WTC11 (cell line): Measurements from ENCODE around the gene GPR68. TPM values are rescaled to one million over a fixed set of nuclear protein-coding genes. Genes with fewer than 3 reads are reported as not detected.

Source experiments
- ATAC-seq: fragments of 200-7000 bp; cut with Tn5 transposase; 2 replicates; pipeline ENCODE4 v1.10.0; 2021; ENCODE audit warnings: mild to moderate bottlenecking, moderate library complexity
- CTCF ChIA-PET: fragments of 300-600 bp; sonication (Branson Sonifier 250); formaldehyde crosslinking; loops from one replicate; lab custom pipeline; 2021; ENCODE audit warnings: antibody characterized with exemption; lab: Charles Lee
- POLR2A ChIA-PET: fragments of 350-600 bp; sonication (Branson Sonifier 250); formaldehyde crosslinking; loops from one replicate; lab custom pipeline; 2021; ENCODE audit warnings: antibody characterized with exemption; lab: Charles Lee
- DNase-seq: peaks from one replicate; pipeline ENCODE4 v3.0.0; 2021; ENCODE audit warnings: low spot score
- H3K27ac Mint-ChIP-seq: 2 replicates; pipeline ENCODE4 v1.8.0; 2021; ENCODE audit warnings: mixed read lengths
- H3K27me3 Mint-ChIP-seq: 2 replicates; pipeline ENCODE4 v1.8.0; 2021; ENCODE audit warnings: low read depth, mild to moderate bottlenecking, moderate library complexity, mixed read lengths
- H3K36me3 Mint-ChIP-seq: 2 replicates; pipeline ENCODE4 v1.8.0; 2021; ENCODE audit warnings: mixed read lengths
- H3K4me1 Mint-ChIP-seq: 2 replicates; pipeline ENCODE4 v1.8.0; 2022; ENCODE audit warnings: mixed read lengths
- H3K4me3 Mint-ChIP-seq: 2 replicates; pipeline ENCODE4 v1.8.0; 2021; ENCODE audit warnings: mild to moderate bottlenecking, moderate library complexity, mixed read lengths
- H3K9me3 Mint-ChIP-seq: 2 replicates; pipeline ENCODE4 v1.8.0; 2021; ENCODE audit warnings: mixed read lengths
- CREM ChIP-seq: sonication (generic); formaldehyde crosslinking; IDR thresholded peaks from 2 replicates; pipeline ENCODE4 v1.8.1; 2022; ENCODE audit warnings: mild to moderate bottlenecking, missing genetic modification reagents, moderate library complexity
- FOXP1 ChIP-seq: sonication (generic); formaldehyde crosslinking; IDR thresholded peaks from 2 replicates; pipeline ENCODE4 v1.8.0; 2022; ENCODE audit warnings: missing genetic modification reagents, mild to moderate bottlenecking, moderate library complexity, borderline replicate concordance
- GABPB1 ChIP-seq: sonication (generic); formaldehyde crosslinking; IDR thresholded peaks from 2 replicates; pipeline ENCODE4 v1.8.1; 2023; ENCODE audit warnings: mild to moderate bottlenecking, missing genetic modification reagents
- JAZF1 ChIP-seq: fragments of 250-450 bp; sonication (Bioruptor Pico); IDR thresholded peaks from 2 replicates; pipeline ENCODE4 v1.9.0; 2021; ENCODE audit warnings: moderate library complexity, mild to moderate bottlenecking, inconsistent platforms
- JUN ChIP-seq: sonication (generic); formaldehyde crosslinking; IDR thresholded peaks from 2 replicates; pipeline ENCODE4 v1.8.0; 2023; ENCODE audit warnings: mild to moderate bottlenecking, missing genetic modification reagents
- MYBL2 ChIP-seq: sonication (generic); formaldehyde crosslinking; IDR thresholded peaks from 2 replicates; pipeline ENCODE4 v1.8.1; 2023; ENCODE audit warnings: mild to moderate bottlenecking, moderate library complexity, missing genetic modification reagents
- NFATC4 ChIP-seq: fragments of 250-450 bp; sonication (Bioruptor Pico); IDR thresholded peaks from 2 replicates; pipeline ENCODE4 v1.9.0; 2021; ENCODE audit warnings: mild to moderate bottlenecking
- SMAD4 ChIP-seq: sonication (generic); formaldehyde crosslinking; IDR thresholded peaks from 2 replicates; pipeline ENCODE4 v1.8.0; 2022; ENCODE audit warnings: mild to moderate bottlenecking, missing genetic modification reagents
- ZNF138 ChIP-seq: sonication (generic); formaldehyde crosslinking; conservative IDR thresholded peaks from 2 replicates; pipeline ENCODE4 v1.8.1; 2022; ENCODE audit warnings: mild to moderate bottlenecking, moderate library complexity, missing genetic modification reagents
- ZNF317 ChIP-seq: sonication (generic); formaldehyde crosslinking; IDR thresholded peaks from 2 replicates; pipeline ENCODE4 v1.8.1; 2023; ENCODE audit warnings: low read depth, mild to moderate bottlenecking, moderate library complexity, missing genetic modification reagents, borderline replicate concordance
- total RNA-seq: library from RNA; stranded (reverse); gene quantifications from 3 replicates; pipeline ENCODE4 v1.2.3, GENCODE V29; 2021
- TF ChIP-seq, protein P1 (sequence below): sonication (generic); formaldehyde crosslinking; IDR thresholded peaks from 2 replicates; pipeline ENCODE4 v1.8.1; 2022; ENCODE audit warnings: mild to moderate bottlenecking, moderate library complexity, missing genetic modification reagents
- TF ChIP-seq, protein P2 (sequence below): sonication (generic); formaldehyde crosslinking; IDR thresholded peaks from 2 replicates; pipeline ENCODE4 v1.8.1; 2022; ENCODE audit warnings: low read depth, mild to moderate bottlenecking, moderate library complexity, missing genetic modification reagents, borderline replicate concordance
- TF ChIP-seq, protein P3 (sequence below): fragments of 250-450 bp; sonication (Bioruptor Pico); IDR thresholded peaks from 2 replicates; pipeline ENCODE4 v1.9.0; 2021; ENCODE audit warnings: mild to moderate bottlenecking
- TF ChIP-seq, protein P4 (sequence below): sonication (generic); formaldehyde crosslinking; IDR thresholded peaks from 2 replicates; pipeline ENCODE4 v1.8.0; 2023; ENCODE audit warnings: mild to moderate bottlenecking, missing genetic modification reagents
- TF ChIP-seq, protein P5 (sequence below): sonication (generic); formaldehyde crosslinking; IDR thresholded peaks from 2 replicates; pipeline ENCODE4 v1.8.0; 2022; ENCODE audit warnings: mild to moderate bottlenecking, missing genetic modification reagents
- TF ChIP-seq, protein P6 (sequence below): sonication (generic); formaldehyde crosslinking; IDR thresholded peaks from 2 replicates; pipeline ENCODE4 v1.8.0; 2023; ENCODE audit warnings: missing genetic modification reagents
- TF ChIP-seq, protein P7 (sequence below): sonication (generic); formaldehyde crosslinking; IDR thresholded peaks from 2 replicates; pipeline ENCODE4 v1.8.1; 2022; ENCODE audit warnings: mild to moderate bottlenecking, missing genetic modification reagents, moderate library complexity, borderline replicate concordance
- TF ChIP-seq, protein P8 (sequence below): sonication (generic); formaldehyde crosslinking; IDR thresholded peaks from 2 replicates; pipeline ENCODE4 v1.8.1; 2023; ENCODE audit warnings: mild to moderate bottlenecking, missing genetic modification reagents

The GPR68 gene
- total RNA-seq, 1 experiment from 2014 or later, result 0.28 TPM

DNA sequence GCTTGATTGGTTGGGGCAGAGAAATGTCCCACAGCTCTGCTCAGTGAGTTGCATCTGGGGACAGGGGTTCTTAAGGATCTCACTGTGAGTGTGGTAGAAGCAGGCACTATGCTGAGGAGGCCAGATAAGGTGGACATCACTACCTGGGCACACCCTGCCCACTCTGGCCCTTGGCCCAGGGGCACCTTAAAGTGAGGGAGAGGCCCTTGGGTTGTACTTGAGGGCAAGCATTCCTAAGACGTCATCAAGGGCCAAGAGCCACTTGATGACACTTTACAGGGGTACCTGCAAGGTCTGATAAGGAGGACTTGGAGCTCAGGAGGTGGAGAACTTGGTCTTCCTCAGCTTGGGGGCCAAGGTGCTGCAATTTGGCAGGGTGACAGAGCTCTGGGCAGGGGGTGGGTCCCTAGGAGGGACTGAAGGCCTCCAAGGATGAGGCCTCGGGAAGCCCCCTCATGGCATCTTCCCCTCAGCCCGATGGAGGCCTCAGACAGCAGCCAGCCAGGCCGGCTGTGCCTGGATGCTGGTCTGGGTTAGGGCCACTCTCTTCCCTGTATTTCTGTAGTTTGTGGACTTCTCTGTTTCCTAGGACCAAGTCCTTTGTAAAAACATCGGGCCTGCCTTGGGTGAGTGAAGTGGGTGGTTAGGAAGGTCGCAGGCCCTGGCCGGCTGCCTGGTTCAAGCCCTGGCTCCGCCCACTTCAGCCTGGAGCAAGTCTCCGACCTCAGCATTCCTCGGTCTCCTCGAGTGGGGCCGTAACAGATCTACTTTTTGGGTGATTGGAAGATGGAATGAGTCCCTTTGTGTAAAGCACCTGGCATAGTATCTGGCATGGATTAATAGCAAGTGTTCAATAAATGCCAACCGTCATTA is 24.8 kb downstream of the GPR68 start (continued):
- TF ChIP-seq, protein P1, sequence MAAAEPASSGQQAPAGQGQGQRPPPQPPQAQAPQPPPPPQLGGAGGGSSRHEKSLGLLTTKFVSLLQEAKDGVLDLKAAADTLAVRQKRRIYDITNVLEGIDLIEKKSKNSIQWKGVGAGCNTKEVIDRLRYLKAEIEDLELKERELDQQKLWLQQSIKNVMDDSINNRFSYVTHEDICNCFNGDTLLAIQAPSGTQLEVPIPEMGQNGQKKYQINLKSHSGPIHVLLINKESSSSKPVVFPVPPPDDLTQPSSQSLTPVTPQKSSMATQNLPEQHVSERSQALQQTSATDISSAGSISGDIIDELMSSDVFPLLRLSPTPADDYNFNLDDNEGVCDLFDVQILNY (CRISPR knock-in tag), result no peak
- TF ChIP-seq SMAD4 (no peak), JUN (CRISPR knock-in tag) (no peak), ZNF138 (CRISPR knock-in tag) (no peak)
- TF ChIP-seq, all 79 proteins: peak for 0

DNA sequence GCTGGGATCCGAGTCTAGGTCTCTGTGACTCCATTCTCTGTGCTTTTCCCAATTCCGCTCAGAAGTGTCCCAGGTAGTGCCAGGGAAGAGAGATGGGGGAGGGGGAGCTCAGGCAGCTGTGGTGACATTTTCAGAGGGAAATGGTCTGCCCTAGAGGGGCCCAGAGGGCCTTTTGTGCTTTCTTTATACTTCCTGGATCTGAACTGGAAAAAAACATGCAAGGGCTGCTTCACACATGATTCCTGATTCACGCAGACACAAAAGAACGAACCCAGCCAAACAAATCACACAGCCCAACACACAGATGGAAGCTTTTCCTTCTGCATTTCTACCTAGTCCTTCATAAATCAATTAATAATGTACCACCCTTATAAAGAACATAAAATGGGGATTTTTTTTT is 26.5 kb downstream of the GPR68 start:
- POLR2A ChIA-PET, result no interaction called here
- Mint-ChIP-seq H3K36me3 (peaks cover 21% of the 10 kb centered on the region), H3K9me3 (no peaks in the 10 kb centered on the region), H3K4me1 (peaks cover 10% of the 10 kb centered on the region), H3K27ac (no peak overlapping the region), H3K4me3 (no peak overlapping the region), H3K27me3 (no peaks in the 10 kb centered on the region)
- ATAC-seq (no peak), DNase-seq (no peak)
- TF ChIP-seq CREM (CRISPR knock-in tag) (no peak), MYBL2 (CRISPR knock-in tag) (no peak)
- TF ChIP-seq, protein P2, sequence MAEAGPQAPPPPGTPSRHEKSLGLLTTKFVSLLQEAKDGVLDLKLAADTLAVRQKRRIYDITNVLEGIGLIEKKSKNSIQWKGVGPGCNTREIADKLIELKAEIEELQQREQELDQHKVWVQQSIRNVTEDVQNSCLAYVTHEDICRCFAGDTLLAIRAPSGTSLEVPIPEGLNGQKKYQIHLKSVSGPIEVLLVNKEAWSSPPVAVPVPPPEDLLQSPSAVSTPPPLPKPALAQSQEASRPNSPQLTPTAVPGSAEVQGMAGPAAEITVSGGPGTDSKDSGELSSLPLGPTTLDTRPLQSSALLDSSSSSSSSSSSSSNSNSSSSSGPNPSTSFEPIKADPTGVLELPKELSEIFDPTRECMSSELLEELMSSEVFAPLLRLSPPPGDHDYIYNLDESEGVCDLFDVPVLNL (CRISPR knock-in tag), result no peak
- CTCF ChIA-PET, result interaction anchor here (0.6 to 2.4 kb wide), 3 partner anchors 41 to 68 kb away, joined by 3 to 5 read pairs (median 3); no protein-coding TSS in a partner anchor

DNA sequence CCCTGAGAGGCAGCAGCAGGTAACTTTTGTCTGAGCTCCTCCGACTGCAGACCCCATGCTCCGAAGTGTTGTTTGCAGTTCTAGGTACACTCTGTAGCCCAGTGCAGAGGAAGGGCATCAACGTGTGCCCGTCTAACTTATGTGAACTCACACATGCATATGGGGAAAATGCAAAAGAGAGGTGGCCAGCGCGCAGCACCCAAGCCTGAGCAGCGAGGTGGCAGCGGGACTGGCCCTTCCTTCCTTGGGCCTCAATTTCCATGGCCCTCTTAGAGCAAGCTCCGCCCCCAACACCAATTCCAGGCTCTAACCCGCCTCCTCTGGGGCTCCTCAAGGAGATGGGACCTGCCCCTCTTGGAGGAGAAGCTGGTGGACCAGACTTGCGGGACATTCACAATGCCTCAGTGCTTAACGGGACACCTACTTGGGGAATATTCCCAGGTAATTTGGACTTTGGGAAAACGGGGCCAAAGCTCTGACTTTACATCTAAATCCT is 27.7 kb downstream of the GPR68 start:
- no peak overlapping the region for H3K4me3 Mint-ChIP-seq
- H3K27me3 Mint-ChIP-seq, result no peaks in the 10 kb centered on the region
- H3K9me3 Mint-ChIP-seq, result no peaks in the 10 kb centered on the region
- ChIA-PET CTCF (interaction anchor here (1.0 to 2.4 kb wide), 3 partner anchors 12 to 138 kb away, joined by 3 to 5 read pairs (median 3); no protein-coding TSS in a partner anchor), POLR2A (no interaction called here)
- peak; percentile 58 for ATAC-seq
- H3K36me3 Mint-ChIP-seq, result peaks cover 18% of the 10 kb centered on the region
- H3K27ac Mint-ChIP-seq, result no peak overlapping the region
- peaks cover 5% of the 10 kb centered on the region; the same call in 1 of the 2 replicates for H3K4me1 Mint-ChIP-seq
- DNase-seq, result no peak
- TF ChIP-seq, protein P3, sequence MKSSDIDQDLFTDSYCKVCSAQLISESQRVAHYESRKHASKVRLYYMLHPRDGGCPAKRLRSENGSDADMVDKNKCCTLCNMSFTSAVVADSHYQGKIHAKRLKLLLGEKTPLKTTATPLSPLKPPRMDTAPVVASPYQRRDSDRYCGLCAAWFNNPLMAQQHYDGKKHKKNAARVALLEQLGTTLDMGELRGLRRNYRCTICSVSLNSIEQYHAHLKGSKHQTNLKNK, result no peak
- TF ChIP-seq, protein P4, sequence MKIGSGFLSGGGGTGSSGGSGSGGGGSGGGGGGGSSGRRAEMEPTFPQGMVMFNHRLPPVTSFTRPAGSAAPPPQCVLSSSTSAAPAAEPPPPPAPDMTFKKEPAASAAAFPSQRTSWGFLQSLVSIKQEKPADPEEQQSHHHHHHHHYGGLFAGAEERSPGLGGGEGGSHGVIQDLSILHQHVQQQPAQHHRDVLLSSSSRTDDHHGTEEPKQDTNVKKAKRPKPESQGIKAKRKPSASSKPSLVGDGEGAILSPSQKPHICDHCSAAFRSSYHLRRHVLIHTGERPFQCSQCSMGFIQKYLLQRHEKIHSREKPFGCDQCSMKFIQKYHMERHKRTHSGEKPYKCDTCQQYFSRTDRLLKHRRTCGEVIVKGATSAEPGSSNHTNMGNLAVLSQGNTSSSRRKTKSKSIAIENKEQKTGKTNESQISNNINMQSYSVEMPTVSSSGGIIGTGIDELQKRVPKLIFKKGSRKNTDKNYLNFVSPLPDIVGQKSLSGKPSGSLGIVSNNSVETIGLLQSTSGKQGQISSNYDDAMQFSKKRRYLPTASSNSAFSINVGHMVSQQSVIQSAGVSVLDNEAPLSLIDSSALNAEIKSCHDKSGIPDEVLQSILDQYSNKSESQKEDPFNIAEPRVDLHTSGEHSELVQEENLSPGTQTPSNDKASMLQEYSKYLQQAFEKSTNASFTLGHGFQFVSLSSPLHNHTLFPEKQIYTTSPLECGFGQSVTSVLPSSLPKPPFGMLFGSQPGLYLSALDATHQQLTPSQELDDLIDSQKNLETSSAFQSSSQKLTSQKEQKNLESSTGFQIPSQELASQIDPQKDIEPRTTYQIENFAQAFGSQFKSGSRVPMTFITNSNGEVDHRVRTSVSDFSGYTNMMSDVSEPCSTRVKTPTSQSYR (CRISPR knock-in tag), result no peak
- TF ChIP-seq JAZF1 (CRISPR knock-in tag) (no peak), NFATC4 (no peak), FOXP1 (CRISPR knock-in tag) (no peak), GABPB1 (no peak), ZNF317 (no peak)
- TF ChIP-seq, protein P5, sequence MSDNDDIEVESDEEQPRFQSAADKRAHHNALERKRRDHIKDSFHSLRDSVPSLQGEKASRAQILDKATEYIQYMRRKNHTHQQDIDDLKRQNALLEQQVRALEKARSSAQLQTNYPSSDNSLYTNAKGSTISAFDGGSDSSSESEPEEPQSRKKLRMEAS (CRISPR knock-in tag), result no peak
- TF ChIP-seq, protein P6, sequence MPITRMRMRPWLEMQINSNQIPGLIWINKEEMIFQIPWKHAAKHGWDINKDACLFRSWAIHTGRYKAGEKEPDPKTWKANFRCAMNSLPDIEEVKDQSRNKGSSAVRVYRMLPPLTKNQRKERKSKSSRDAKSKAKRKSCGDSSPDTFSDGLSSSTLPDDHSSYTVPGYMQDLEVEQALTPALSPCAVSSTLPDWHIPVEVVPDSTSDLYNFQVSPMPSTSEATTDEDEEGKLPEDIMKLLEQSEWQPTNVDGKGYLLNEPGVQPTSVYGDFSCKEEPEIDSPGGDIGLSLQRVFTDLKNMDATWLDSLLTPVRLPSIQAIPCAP (CRISPR knock-in tag), result no peak
- TF ChIP-seq, protein P7, sequence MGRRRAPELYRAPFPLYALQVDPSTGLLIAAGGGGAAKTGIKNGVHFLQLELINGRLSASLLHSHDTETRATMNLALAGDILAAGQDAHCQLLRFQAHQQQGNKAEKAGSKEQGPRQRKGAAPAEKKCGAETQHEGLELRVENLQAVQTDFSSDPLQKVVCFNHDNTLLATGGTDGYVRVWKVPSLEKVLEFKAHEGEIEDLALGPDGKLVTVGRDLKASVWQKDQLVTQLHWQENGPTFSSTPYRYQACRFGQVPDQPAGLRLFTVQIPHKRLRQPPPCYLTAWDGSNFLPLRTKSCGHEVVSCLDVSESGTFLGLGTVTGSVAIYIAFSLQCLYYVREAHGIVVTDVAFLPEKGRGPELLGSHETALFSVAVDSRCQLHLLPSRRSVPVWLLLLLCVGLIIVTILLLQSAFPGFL (CRISPR knock-in tag), result no peak
- TF ChIP-seq, protein P8, sequence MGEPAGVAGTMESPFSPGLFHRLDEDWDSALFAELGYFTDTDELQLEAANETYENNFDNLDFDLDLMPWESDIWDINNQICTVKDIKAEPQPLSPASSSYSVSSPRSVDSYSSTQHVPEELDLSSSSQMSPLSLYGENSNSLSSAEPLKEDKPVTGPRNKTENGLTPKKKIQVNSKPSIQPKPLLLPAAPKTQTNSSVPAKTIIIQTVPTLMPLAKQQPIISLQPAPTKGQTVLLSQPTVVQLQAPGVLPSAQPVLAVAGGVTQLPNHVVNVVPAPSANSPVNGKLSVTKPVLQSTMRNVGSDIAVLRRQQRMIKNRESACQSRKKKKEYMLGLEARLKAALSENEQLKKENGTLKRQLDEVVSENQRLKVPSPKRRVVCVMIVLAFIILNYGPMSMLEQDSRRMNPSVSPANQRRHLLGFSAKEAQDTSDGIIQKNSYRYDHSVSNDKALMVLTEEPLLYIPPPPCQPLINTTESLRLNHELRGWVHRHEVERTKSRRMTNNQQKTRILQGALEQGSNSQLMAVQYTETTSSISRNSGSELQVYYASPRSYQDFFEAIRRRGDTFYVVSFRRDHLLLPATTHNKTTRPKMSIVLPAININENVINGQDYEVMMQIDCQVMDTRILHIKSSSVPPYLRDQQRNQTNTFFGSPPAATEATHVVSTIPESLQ (CRISPR knock-in tag), result no peak
